ENCODE measurements around the gene SPATA13.

GRCh38 chr13:24261566-24261965, 101.0 kb downstream of the SPATA13 start:
- no peak for TF ChIP-seq CTCF (IDR thresholded peaks at IDR 0.05; ENCODE audit: extremely low read depth in 1 of 2, insufficient read depth in 1 of 2, low read depth in 1 of 2, low read length in 2 of 2)
- TF ChIP-seq POLR2AphosphoS5 (IDR thresholded peaks at IDR 0.05; ENCODE audit: insufficient read depth, low read depth, low read length) = no peak
- TF ChIP-seq MAX (IDR thresholded peaks at IDR 0.05; ENCODE audit: insufficient read depth, insufficient read length) = no peak
- TF ChIP-seq FOS (IDR thresholded peaks at IDR 0.05; ENCODE audit: borderline replicate concordance, insufficient read depth, low read length) = no peak

Data from endothelial cell of umbilical vein (primary cell).